ENCODE data around the gene TNIP2.

The TNIP2 gene

DNA sequence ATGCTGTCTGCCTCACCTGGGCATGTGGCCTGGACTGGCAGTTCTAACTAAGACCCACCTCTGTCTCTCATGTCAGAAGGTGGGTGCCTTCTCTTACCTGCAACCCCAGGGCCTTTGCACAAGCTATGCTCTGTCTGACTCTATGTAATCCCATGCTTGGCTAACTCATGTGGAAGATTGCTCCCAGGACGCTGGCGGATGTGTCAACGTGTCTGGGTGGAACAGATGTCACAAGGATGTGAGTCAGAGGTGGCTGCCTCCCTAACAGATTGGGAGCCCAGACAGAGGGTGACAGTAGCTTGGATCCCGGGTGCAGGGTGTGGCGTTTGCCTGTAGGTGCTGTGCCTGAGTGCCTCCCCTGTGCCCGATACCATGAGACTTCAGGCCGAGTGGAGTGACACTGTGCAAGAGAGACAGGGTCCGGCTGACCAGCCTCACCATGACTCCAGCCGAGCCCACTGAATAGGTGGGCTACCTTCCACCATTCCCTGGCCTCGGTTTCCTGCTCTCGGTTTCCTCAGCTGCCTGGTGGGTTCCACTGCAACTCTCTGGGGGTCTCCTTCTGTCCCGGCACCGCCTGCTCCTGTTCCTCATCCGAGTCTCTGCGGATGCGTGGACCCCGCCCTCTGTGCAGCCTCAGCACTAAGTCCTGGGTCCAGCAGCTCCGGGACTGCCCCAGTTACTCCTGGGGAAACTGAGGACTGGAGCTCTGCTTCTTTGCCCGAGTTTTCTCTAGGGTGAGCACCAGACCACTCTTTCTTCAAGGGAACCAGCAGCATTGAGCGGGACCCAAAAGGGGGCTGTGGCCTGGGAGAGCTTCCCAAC is 47.7 kb upstream of the TNIP2 start:
- Histone ChIP-seq H3K27ac (ENCODE audit: low read length) (no peak overlapping the region), H4K20me1 (ENCODE audit: insufficient read depth, low read length) (no peaks in the 10 kb centered on the region), H3K4me3 (ENCODE audit: low read length) (no peak overlapping the region), H3K79me2 (ENCODE audit: low read length) (no peaks in the 10 kb centered on the region), H3K9me3 (ENCODE audit: insufficient read depth, low read length) (no peaks in the 10 kb centered on the region), H3K4me1 (ENCODE audit: low read length) (peaks cover 47% of the 10 kb centered on the region), H3K4me2 (ENCODE audit: low read length) (no peak overlapping the region), H3K36me3 (replicated peaks; ENCODE audit: low read depth, low read length) (no peaks in the 10 kb centered on the region), H3K27me3 (ENCODE audit: low read depth, low read length) (no peaks in the 10 kb centered on the region), H3K9ac (ENCODE audit: low read length) (no peak overlapping the region), H2AFZ (ENCODE audit: low read depth, low read length) (no peak overlapping the region)
- TF ChIP-seq, protein P1, sequence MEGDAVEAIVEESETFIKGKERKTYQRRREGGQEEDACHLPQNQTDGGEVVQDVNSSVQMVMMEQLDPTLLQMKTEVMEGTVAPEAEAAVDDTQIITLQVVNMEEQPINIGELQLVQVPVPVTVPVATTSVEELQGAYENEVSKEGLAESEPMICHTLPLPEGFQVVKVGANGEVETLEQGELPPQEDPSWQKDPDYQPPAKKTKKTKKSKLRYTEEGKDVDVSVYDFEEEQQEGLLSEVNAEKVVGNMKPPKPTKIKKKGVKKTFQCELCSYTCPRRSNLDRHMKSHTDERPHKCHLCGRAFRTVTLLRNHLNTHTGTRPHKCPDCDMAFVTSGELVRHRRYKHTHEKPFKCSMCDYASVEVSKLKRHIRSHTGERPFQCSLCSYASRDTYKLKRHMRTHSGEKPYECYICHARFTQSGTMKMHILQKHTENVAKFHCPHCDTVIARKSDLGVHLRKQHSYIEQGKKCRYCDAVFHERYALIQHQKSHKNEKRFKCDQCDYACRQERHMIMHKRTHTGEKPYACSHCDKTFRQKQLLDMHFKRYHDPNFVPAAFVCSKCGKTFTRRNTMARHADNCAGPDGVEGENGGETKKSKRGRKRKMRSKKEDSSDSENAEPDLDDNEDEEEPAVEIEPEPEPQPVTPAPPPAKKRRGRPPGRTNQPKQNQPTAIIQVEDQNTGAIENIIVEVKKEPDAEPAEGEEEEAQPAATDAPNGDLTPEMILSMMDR (IDR thresholded peaks at IDR 0.05; ENCODE audit: low read depth, low read length) = no peak
- TF ChIP-seq EZH2phosphoT487 (IDR thresholded peaks at IDR 0.05; ENCODE audit: low read depth) = no peak

DNA sequence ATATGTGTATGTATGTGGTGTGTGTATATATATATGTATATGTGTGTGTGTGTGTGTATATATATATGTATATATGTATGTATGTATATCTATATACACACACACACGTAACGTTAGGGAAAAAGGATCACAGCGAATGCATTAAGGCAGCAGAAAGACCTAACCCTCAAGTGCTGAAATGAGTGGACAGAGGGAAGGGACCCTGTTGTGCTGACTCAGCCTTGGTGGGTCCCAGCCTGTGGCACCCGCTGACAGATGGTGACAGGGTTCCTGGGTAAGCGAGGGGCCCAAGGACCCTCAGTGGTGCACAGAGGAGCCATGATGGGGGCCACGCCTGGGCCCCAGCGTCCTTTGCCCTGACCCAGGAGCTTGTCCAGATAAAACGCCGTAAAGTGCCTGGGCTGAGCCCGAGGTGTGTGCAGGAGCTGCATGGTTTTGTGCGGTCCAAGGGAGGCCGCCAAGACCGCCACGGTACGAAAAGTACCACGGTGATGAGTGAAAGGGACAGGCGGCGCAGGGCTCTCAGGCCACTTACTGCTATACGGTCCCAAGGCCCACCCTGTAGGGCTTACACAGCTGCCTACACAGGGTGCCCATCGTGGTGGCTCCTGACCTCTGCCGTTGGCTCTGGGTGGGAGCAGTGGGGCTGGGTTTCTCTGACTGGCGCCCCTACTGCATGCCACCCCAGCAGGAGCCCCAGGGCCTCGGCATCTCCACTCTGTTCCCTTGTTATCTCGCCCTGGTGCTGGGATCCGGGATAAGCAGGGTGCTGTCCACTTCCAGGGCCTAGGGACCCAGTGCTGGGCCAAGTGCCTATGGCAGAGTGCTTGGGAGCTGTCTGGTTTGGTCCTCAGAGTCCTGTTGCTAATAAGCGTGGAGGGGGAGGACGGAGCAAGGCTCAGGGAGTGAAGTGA is 46.7 kb upstream of the TNIP2 start:
- Histone ChIP-seq H3K27ac (ENCODE audit: low read length) (no peak overlapping the region), H3K27me3 (ENCODE audit: low read depth, low read length) (no peaks in the 10 kb centered on the region), H4K20me1 (ENCODE audit: insufficient read depth, low read length) (no peaks in the 10 kb centered on the region), H3K4me3 (ENCODE audit: low read length) (no peak overlapping the region), H3K36me3 (replicated peaks; ENCODE audit: low read depth, low read length) (no peaks in the 10 kb centered on the region), H3K9ac (ENCODE audit: low read length) (no peak overlapping the region), H3K9me3 (ENCODE audit: insufficient read depth, low read length) (no peaks in the 10 kb centered on the region), H3K79me2 (ENCODE audit: low read length) (no peaks in the 10 kb centered on the region), H3K4me1 (ENCODE audit: low read length) (peaks cover 57% of the 10 kb centered on the region), H2AFZ (ENCODE audit: low read depth, low read length) (no peak overlapping the region), H3K4me2 (ENCODE audit: low read length) (no peak overlapping the region)
- TF ChIP-seq, protein P1 (IDR thresholded peaks at IDR 0.05; ENCODE audit: low read depth, low read length) = no peak
- TF ChIP-seq EZH2phosphoT487 (IDR thresholded peaks at IDR 0.05; ENCODE audit: low read depth) = no peak

DNA sequence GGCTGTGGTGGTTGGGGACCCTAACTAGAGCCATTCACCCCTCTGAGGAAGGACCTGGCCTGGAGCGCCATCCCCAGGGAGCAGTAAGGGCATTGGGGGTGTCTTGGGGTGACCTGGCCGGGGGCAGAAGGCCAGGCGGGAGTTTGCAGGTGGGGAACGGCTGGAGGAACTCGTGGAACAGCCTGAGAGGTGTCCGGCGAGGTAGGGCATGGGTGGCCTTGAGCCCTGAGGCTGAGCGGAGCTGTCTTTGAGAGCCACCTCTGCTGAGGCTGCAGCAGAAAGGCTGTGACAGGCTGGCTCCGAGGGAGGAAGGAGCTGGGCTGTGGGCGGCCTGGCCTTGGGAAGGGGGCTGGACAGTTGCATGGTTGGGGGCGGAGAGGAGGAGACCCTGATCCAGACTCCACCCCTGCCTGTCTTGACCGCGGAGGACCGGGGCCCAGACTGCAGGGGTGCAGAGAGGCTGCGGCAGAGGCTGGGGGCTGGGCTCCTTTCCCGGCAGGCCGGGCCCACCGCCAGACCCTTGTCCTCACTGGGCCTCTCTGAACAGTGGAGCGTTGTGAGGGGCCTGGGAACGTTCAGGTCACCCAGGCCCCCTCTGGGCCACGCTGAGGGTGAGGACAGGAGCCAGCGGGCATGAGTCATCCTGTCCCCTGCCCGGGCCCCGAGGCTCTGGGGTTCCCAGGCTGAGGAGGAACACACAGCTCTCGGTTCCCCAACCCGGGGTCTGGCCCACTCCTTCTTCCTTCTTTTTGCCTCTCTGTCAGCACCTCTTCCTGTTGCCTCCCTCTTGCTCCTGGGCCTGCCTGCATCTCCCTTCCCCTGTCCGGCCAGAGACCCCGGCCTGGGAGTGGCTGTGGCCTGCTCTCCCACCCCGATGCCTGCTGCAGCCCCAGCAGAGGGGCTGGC is 44.8 kb upstream of the TNIP2 start:
- TF ChIP-seq EZH2phosphoT487 (IDR thresholded peaks at IDR 0.05; ENCODE audit: low read depth) = no peak
- TF ChIP-seq, protein P1 (IDR thresholded peaks at IDR 0.05; ENCODE audit: low read depth, low read length) = no peak
- Histone ChIP-seq H3K27me3 (ENCODE audit: low read depth, low read length) (no peaks in the 10 kb centered on the region), H3K9ac (ENCODE audit: low read length) (peak overlapping the region; percentile 68), H3K36me3 (replicated peaks; ENCODE audit: low read depth, low read length) (no peaks in the 10 kb centered on the region), H4K20me1 (ENCODE audit: insufficient read depth, low read length) (no peaks in the 10 kb centered on the region), H3K4me2 (ENCODE audit: low read length) (peak overlapping the region; percentile 77), H3K4me1 (ENCODE audit: low read length) (peaks cover 59% of the 10 kb centered on the region), H2AFZ (ENCODE audit: low read depth, low read length) (0 out of 2 replicates have a peak overlapping the region, but pooled peaks have one; percentile 10), H3K27ac (ENCODE audit: low read length) (peak overlapping the region; percentile 74), H3K79me2 (ENCODE audit: low read length) (no peaks in the 10 kb centered on the region), H3K4me3 (ENCODE audit: low read length) (peak overlapping the region; percentile 59), H3K9me3 (ENCODE audit: insufficient read depth, low read length) (no peaks in the 10 kb centered on the region)

Measured in OCI-LY3 (cell line).